ENCODE measurements around the gene CARHSP1. TPM values are rescaled to one million over a fixed set of nuclear protein-coding genes. Genes with fewer than 3 reads are reported as not detected.
A peak's percentile ranks its signal among the peaks of the same experiment; 100 is the strongest.

CARHSP1 gene
- total and polyA plus RNA-seq, 2 of the 8 experiments (the other 6 are each of a cell fraction or from before 2014, with no cell fraction given): 292 to 300 TPM

DNA sequence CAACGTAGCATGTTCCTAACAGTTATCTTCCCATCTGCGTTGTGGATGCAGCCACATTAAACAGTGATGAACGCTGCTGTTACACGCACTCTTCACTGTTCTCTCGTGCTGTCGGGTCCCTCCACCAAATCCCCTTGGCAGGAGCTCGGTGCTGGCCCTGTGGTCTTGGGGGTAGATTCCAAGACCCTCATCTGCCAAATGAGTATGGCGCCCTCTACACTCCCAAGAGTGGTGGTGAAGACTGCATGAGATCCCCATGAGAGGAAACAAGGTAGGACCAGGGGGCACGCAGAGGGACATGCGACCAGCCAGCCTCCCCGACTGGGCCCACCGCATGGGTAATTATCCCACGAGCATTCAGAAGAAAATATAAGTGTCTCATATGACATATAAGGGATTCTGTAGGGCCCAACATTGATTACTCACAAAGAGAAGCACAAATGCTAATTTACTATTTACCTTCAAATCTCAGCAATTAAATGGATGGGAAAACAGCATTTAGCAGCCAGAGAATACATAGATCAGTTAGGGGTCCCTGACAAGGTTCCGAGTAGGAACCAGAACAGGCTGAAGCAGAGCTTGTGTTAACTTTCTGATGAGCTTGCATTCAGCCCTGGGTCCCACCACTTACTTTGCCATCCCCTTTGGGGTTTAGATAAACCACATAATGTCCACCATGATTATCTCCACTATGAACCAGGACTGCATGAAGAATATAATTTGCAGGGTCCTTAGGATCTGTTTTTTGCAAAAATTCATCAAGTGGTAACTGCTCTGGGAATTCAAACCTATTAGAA, 37.2 kb upstream of the CARHSP1 start:
- ChIA-PET POLR2A (ENCODE audit: partially characterized antibody) (interaction anchor here (0.6 to 0.7 kb wide), 2 partner anchors 28 to 188 kb away, joined by 3 to 4 read pairs; no protein-coding TSS in a partner anchor), CTCF (ENCODE audit: partially characterized antibody) (interaction anchor here (0.6 to 3.2 kb wide), 32 partner anchors 9 to 900 kb away, joined by 3 to 11 read pairs (median 3); no protein-coding TSS in a partner anchor)
- Histone ChIP-seq H3K4me1 (replicated peaks in 1 of 4; ENCODE audit: control insufficient read depth in 3 of 4, insufficient read depth in 4 of 4, low read length in 3 of 4) (no peaks in the 10 kb centered on the region), H3K14ac (ENCODE audit: insufficient read length) (no peak overlapping the region), H2AK5ac (ENCODE audit: low read depth, low read length) (no peak overlapping the region), H4K20me1 (replicated peaks in 1 of 2; ENCODE audit: control insufficient read depth in 1 of 2, insufficient read depth in 2 of 2, low read length in 2 of 2) (peaks cover 5 to 9% of the 10 kb centered on the region in 2 experiments), H3K9ac (replicated peaks in 1 of 4; ENCODE audit: extremely low read depth in 1 of 4, low read depth in 3 of 4, low read length in 3 of 4) (no peak overlapping the region), H3K56ac (replicated peaks; ENCODE audit: insufficient read length, low read depth, low read length) (no peak overlapping the region), H2BK20ac (ENCODE audit: low read length) (no peak overlapping the region), H3K27me3 (replicated peaks in 1 of 4; ENCODE audit: control insufficient read depth in 3 of 4, extremely low read depth in 1 of 4, insufficient read depth in 3 of 4, low read length in 3 of 4) (no peaks in the 10 kb centered on the region), H3K23ac (ENCODE audit: insufficient read length) (no peak overlapping the region), H4K8ac (ENCODE audit: extremely low read depth, insufficient read depth, low read length) (no peak overlapping the region), H2AFZ (ENCODE audit: low read length) (no peak overlapping the region), H3K4ac (replicated peaks; ENCODE audit: insufficient read length, low read depth, low read length) (no peak overlapping the region), H3K79me2 (ENCODE audit: control insufficient read depth in 1 of 2, insufficient read depth in 2 of 2, low read length in 2 of 2) (no peaks in the 10 kb centered on the region; a peak in 1 of 4 replicates), H3K4me3 (ENCODE audit: extremely low read depth in 1 of 4, insufficient read depth in 2 of 4, low read depth in 3 of 4, low read length in 4 of 4) (no peak overlapping the region), H3K79me1 (ENCODE audit: low read depth, low read length) (no peaks in the 10 kb centered on the region; the same call in none of the 2 replicates), H3K27ac (ENCODE audit: low read depth, low read length) (no peak overlapping the region), H3K36me3 (ENCODE audit: control insufficient read depth in 2 of 4, insufficient read depth in 4 of 4, low read length in 3 of 4) (peaks cover 24 to 88% (median 69%) of the 10 kb centered on the region in 4 experiments), H4K91ac (replicated peaks; ENCODE audit: insufficient read length, low read length) (no peak overlapping the region), H3K9me3 (ENCODE audit: insufficient read depth in 2 of 2, low read depth in 1 of 2, low read length in 1 of 2) (no peaks in the 10 kb centered on the region), H3K23me2 (ENCODE audit: low read depth, low read length) (no peaks in the 10 kb centered on the region), H2BK12ac (ENCODE audit: low read depth, low read length) (no peak overlapping the region), H3K18ac (ENCODE audit: extremely low read depth, low read length) (no peak overlapping the region), H2BK5ac (ENCODE audit: low read depth, low read length) (no peak overlapping the region), H2BK15ac (ENCODE audit: low read length) (no peak overlapping the region), H2BK120ac (replicated peaks; ENCODE audit: low read depth, low read length) (no peak overlapping the region), H3K4me2 (ENCODE audit: insufficient read depth in 1 of 2, low read depth in 2 of 2, low read length in 2 of 2) (no peak overlapping the region), H4K5ac (ENCODE audit: insufficient read length, low read depth, low read length) (no peak overlapping the region)
- no peak for TF ChIP-seq SIN3A (conservative IDR thresholded peaks at IDR 0.05 in 1 of 2, IDR thresholded peaks at IDR 0.05 in 1 of 2; ENCODE audit: low read depth in 1 of 2, low read length in 2 of 2)
- TF ChIP-seq RAD21 (IDR thresholded peaks at IDR 0.05 in 1 of 2, conservative IDR thresholded peaks at IDR 0.05 in 1 of 2; ENCODE audit: low read depth in 2 of 2, low read length in 2 of 2): peak; percentile 22 to 47; a peak in 2 of 4 replicates
- no peak for TF ChIP-seq KDM5A (IDR thresholded peaks at IDR 0.05; ENCODE audit: low read length)
- TF ChIP-seq, protein P1, sequence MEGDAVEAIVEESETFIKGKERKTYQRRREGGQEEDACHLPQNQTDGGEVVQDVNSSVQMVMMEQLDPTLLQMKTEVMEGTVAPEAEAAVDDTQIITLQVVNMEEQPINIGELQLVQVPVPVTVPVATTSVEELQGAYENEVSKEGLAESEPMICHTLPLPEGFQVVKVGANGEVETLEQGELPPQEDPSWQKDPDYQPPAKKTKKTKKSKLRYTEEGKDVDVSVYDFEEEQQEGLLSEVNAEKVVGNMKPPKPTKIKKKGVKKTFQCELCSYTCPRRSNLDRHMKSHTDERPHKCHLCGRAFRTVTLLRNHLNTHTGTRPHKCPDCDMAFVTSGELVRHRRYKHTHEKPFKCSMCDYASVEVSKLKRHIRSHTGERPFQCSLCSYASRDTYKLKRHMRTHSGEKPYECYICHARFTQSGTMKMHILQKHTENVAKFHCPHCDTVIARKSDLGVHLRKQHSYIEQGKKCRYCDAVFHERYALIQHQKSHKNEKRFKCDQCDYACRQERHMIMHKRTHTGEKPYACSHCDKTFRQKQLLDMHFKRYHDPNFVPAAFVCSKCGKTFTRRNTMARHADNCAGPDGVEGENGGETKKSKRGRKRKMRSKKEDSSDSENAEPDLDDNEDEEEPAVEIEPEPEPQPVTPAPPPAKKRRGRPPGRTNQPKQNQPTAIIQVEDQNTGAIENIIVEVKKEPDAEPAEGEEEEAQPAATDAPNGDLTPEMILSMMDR (IDR thresholded peaks at IDR 0.05; ENCODE audit: control extremely low read depth in 1 of 3, insufficient read depth in 1 of 3, low read depth in 1 of 3, low read length in 3 of 3): peak; percentile 53 to 66 (median 63)
- FAIRE-seq (no peak), DNase-seq (ENCODE audit: low read depth in 1 of 2, low spot score in 2 of 2) (no peak)
- 85% methylated on average over 14 of the region's 14 CpGs; no CpG with 5 or more reads in 1 of the 2 experiments for WGBS, 2 experiments (ENCODE audit: extremely low coverage in 1 of 2, insufficient coverage in 1 of 2, insufficient read length in 1 of 2, insufficient replicate concordance in 2 of 2, low coverage in 1 of 2, low lambda C conversion rate in 2 of 2, missing lambda C conversion rate in 1 of 2)
